Ascending aorta (tissue), 2 donors: Measurements from ENCODE around the gene NKX1-1. TPM values are rescaled to one million over a fixed set of nuclear protein-coding genes. Genes with fewer than 3 reads are reported as not detected.

Source experiments
- DNase-seq, 2 donors: peaks; one replicate each; pipeline ENCODE4 v3.0.0-alpha.2; 2019; ENCODE audit warnings: low spot score in 2 of 2
- H3K27ac ChIP-seq, 2 donors: fragments of 200-600 bp; sonication (generic); one replicate each; pipeline ENCODE4 v1.5.1; 2016 to 2017; ENCODE audit warnings: mild to moderate bottlenecking in 1 of 2
- H3K27me3 ChIP-seq: fragments of 200-600 bp; sonication (generic); one replicate; pipeline ENCODE4 v1.5.1; 2017
- H3K36me3 ChIP-seq, 2 donors: fragments of 200-600 bp; sonication (generic); one replicate each; pipeline ENCODE4 v1.5.1; 2016
- H3K4me1 ChIP-seq, 2 donors: fragments of 200-600 bp; sonication (generic); one replicate each; pipeline ENCODE4 v1.5.1; 2016 to 2017; ENCODE audit warnings: mild to moderate bottlenecking in 1 of 2
- H3K4me3 ChIP-seq, 2 donors: fragments of 200-600 bp; sonication (generic); one replicate each; pipeline ENCODE4 v1.5.1; 2016 to 2017; ENCODE audit warnings: mild to moderate bottlenecking in 1 of 2
- H3K9me3 ChIP-seq, 2 donors: fragments of 200-600 bp; sonication (generic); one replicate each; pipeline ENCODE4 v1.5.1; 2016
- CTCF ChIP-seq, 3 experiments: fragments of 200-600 bp in 2 of 3; fragments of 450-650 bp in 1 of 3; sonication (generic) in 2 of 3; IDR thresholded peaks; one replicate each; pipeline ENCODE4 v1.5.1; 2016 to 2019; ENCODE audit warnings: antibody characterized with exemption in 3 of 3, mild to moderate bottlenecking in 1 of 3, moderate library complexity in 1 of 3
- intact Hi-C: fragments of 100-400 bp; cut with DNase I; formaldehyde crosslinking; loops from one replicate; pipeline ENCODE4 v1.15.1; 2023
- total RNA-seq: library from RNA; depleted of rRNA; stranded (reverse); fragments of >200 nt; gene quantifications from one replicate; pipeline ENCODE4 v1.1.0, GENCODE V29; 2016

The NKX1-1 gene
- total RNA-seq, 1 donor from 2014 or later = not detected

- no peak for DNase-seq
- Histone ChIP-seq H3K27ac (no peak overlapping the region), H3K36me3 (peaks cover 20 to 55% of the 10 kb centered on the region in 2 donors), H3K4me1 (no peaks in the 10 kb centered on the region), H3K9me3 (no peaks in the 10 kb centered on the region), H3K4me3 (no peak overlapping the region), H3K27me3 (no peaks in the 10 kb centered on the region)
- no peak for TF ChIP-seq CTCF (IDR thresholded peaks at IDR 0.05)
- intact Hi-C loops = no loop called here
Observed at GRCh38 chr4:1377606-1378261, 28.5 kb downstream of the NKX1-1 start.

- no peak for DNase-seq
- H3K36me3 ChIP-seq = peaks cover 20 to 54% of the 10 kb centered on the region in 2 donors
- H3K27ac ChIP-seq = no peak overlapping the region
- H3K9me3 ChIP-seq = no peaks in the 10 kb centered on the region
- no peaks in the 10 kb centered on the region for H3K27me3 ChIP-seq
- intact Hi-C loops = no loop called here
- no peaks in the 10 kb centered on the region for H3K4me1 ChIP-seq
- H3K4me3 ChIP-seq = no peak overlapping the region
- TF ChIP-seq CTCF (IDR thresholded peaks at IDR 0.05) = no peak
Observed at GRCh38 chr4:1376841-1377605, 29.2 kb downstream of the NKX1-1 start.

GRCh38 chr4:1376391-1376840 is 29.8 kb downstream of the NKX1-1 start:
- H3K27me3 ChIP-seq = no peaks in the 10 kb centered on the region
- H3K4me3 ChIP-seq = no peak overlapping the region
- no peaks in the 10 kb centered on the region for H3K4me1 ChIP-seq
- no peak for TF ChIP-seq CTCF (IDR thresholded peaks at IDR 0.05)
- DNase-seq = no peak
- intact Hi-C loops = no loop called here
- no peak overlapping the region for H3K27ac ChIP-seq
- peaks cover 20 to 50% of the 10 kb centered on the region in 2 donors for H3K36me3 ChIP-seq
- no peaks in the 10 kb centered on the region for H3K9me3 ChIP-seq

GRCh38 chr4:1375761-1376322 is 30.4 kb downstream of the NKX1-1 start:
- Histone ChIP-seq H3K27ac (no peak overlapping the region), H3K27me3 (no peaks in the 10 kb centered on the region), H3K9me3 (no peaks in the 10 kb centered on the region), H3K4me1 (no peaks in the 10 kb centered on the region), H3K4me3 (no peak overlapping the region), H3K36me3 (peaks cover 20 to 45% of the 10 kb centered on the region in 2 donors)
- DNase-seq = no peak
- no peak for TF ChIP-seq CTCF (IDR thresholded peaks at IDR 0.05)
- intact Hi-C loops = no loop called here

- Histone ChIP-seq H3K27ac (no peak overlapping the region), H3K9me3 (no peaks in the 10 kb centered on the region), H3K27me3 (no peaks in the 10 kb centered on the region), H3K36me3 (peaks cover 20 to 52% of the 10 kb centered on the region in 2 donors), H3K4me3 (no peak overlapping the region), H3K4me1 (no peaks in the 10 kb centered on the region)
- DNase-seq = no peak
- intact Hi-C loops = no loop called here
- no peak for TF ChIP-seq CTCF (IDR thresholded peaks at IDR 0.05)
Observed at GRCh38 chr4:1375051-1375721, 31.1 kb downstream of the NKX1-1 start.
